Neural progenitor cell (in vitro differentiated cells): ENCODE data around the gene SUPT3H. TPM values are rescaled to one million over a fixed set of nuclear protein-coding genes. Genes with fewer than 3 reads are reported as not detected.

Source experiments
- DNase-seq: peaks from one replicate; pipeline ENCODE4 v3.0.0-alpha.2; 2016; ENCODE audit warnings: low spot score
- H2AFZ ChIP-seq: fragments of 200-600 bp; sonication (generic); replicated peaks from 2 replicates; pipeline ENCODE4 v1.6.1; 2016; ENCODE audit warnings: antibody characterized with exemption
- H3F3A ChIP-seq: fragments of 200-600 bp; sonication (generic); 2 replicates; pipeline ENCODE4 v1.6.1; 2016; ENCODE audit warnings: antibody characterized with exemption, low read depth
- H3K27ac ChIP-seq: fragments of 200-600 bp; sonication (generic); 2 replicates; pipeline ENCODE4 v1.5.1; 2016; ENCODE audit warnings: mild to moderate bottlenecking
- H3K27me3 ChIP-seq: fragments of 200-600 bp; sonication (generic); 2 replicates; pipeline ENCODE4 v1.6.1; 2016; ENCODE audit warnings: mild to moderate bottlenecking, moderate library complexity
- H3K36me3 ChIP-seq: fragments of 200-600 bp; sonication (generic); 2 replicates; pipeline ENCODE4 v1.5.1; 2016
- H3K4me1 ChIP-seq: fragments of 200-600 bp; sonication (generic); 2 replicates; pipeline ENCODE4 v1.6.1; 2016; ENCODE audit warnings: mixed run types
- H3K4me2 ChIP-seq: fragments of 200-600 bp; sonication (generic); 2 replicates; pipeline ENCODE4 v1.6.1; 2016
- H3K4me3 ChIP-seq: fragments of 200-600 bp; sonication (generic); 2 replicates; pipeline ENCODE4 v1.5.1; 2016
- H3K79me2 ChIP-seq: fragments of 200-600 bp; sonication (generic); 2 replicates; pipeline ENCODE4 v1.6.1; 2016; ENCODE audit warnings: low read depth
- H3K9ac ChIP-seq: fragments of 200-600 bp; sonication (generic); 2 replicates; pipeline ENCODE4 v1.6.1; 2016
- H3K9me3 ChIP-seq: fragments of 200-600 bp; sonication (generic); 2 replicates; pipeline ENCODE4 v1.5.1; 2016; ENCODE audit warnings: low read depth
- H4K20me1 ChIP-seq: fragments of 200-600 bp; sonication (generic); 2 replicates; pipeline ENCODE4 v1.6.1; 2016; ENCODE audit warnings: low read depth
- H3K27ac Mint-ChIP-seq: 3 replicates; pipeline ENCODE4 v1.8.0; 2021; ENCODE audit warnings: mixed read lengths
- H3K27me3 Mint-ChIP-seq: 2 replicates; pipeline ENCODE4 v1.8.0; 2022; ENCODE audit warnings: low read depth, mild to moderate bottlenecking, inconsistent platforms, moderate library complexity, mixed read lengths; ENCODE audit not compliant: insufficient read depth
- H3K36me3 Mint-ChIP-seq: 3 replicates; pipeline ENCODE4 v1.8.0; 2021; ENCODE audit warnings: mixed read lengths
- H3K4me1 Mint-ChIP-seq: 3 replicates; pipeline ENCODE4 v1.8.0; 2021; ENCODE audit warnings: mixed read lengths
- H3K4me3 Mint-ChIP-seq: 3 replicates; pipeline ENCODE4 v1.8.0; 2021; ENCODE audit warnings: mild to moderate bottlenecking, moderate library complexity, mixed read lengths
- H3K9me3 Mint-ChIP-seq: 3 replicates; pipeline ENCODE4 v1.8.0; 2020; ENCODE audit warnings: mixed read lengths
- CTCF ChIP-seq: fragments of 200-600 bp; sonication (generic); IDR thresholded peaks from 2 replicates; pipeline ENCODE4 v1.5.1; 2017; ENCODE audit warnings: antibody characterized with exemption, mild to moderate bottlenecking
- EZH2 ChIP-seq: fragments of 200-600 bp; sonication (generic); IDR thresholded peaks from 2 replicates; pipeline ENCODE4 v1.6.1; 2017; ENCODE audit warnings: antibody characterized with exemption, mild to moderate bottlenecking, moderate library complexity
- EZH2phosphoT487 ChIP-seq: fragments of 200-600 bp; sonication (generic); IDR thresholded peaks from 2 replicates; pipeline ENCODE4 v1.6.1; 2017; ENCODE audit warnings: antibody characterized with exemption
- total RNA-seq: library from RNA; depleted of rRNA; stranded (reverse); fragments of >200 nt; gene quantifications from 2 replicates; pipeline ENCODE4 v1.2.3, GENCODE V29; 2015; ENCODE audit warnings: low replicate concordance

Gene SUPT3H
- total RNA-seq, 1 donor from 2014 or later: 16.3 TPM

DNA sequence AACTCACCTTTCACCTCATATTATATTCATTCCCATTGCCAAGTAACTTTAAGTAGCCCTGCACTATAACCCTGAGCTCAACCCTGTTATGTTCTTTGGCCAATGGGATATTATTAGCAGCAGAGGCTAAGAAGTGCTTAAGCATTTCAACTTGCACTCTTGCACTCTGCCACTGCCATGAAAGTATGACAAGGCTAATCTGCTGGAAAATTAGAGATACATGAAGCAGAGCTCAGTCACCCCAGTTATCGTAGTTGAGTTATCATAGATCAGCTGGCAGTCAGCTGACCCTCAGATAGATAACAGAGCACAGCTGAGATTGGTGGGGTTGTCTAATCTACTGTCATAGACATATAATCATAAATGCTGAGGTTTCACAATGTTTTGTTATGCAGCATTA, 259.0 kb downstream of the SUPT3H start:
- H3K4me1 Mint-ChIP-seq: no peaks in the 10 kb centered on the region

DNA sequence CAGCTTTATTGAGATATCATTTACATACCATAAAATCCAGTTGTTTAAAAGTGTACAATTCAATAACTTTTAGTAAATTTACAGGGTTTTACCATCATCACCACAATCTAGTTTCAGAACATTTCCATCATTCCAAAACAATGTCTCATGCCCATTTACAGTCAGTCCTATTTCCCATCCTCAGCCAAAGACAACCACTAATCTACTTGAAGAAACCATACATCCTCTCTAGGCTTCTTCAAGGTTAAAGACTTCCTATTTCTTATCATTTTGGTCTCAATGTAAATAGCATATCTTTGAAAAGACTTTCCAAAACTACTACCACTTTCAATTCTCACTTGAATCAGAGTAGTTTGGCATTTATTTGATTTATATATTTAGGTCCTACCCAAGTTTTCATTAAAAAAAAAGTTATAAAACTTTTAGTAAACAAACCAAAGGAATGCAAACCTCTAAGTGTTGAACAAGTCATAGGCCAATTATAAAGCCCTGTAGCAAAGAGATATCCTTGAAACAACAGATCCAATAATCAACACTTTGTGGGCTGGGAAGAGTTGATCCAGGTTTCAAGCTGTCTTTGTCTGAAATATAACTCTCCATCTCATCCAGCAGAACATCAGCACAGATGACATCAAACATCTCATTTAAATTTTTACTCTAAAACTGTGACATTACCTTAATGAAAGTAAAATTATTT, 260.9 kb downstream of the SUPT3H start:
- H3K79me2 ChIP-seq: no peaks in the 10 kb centered on the region
- H3K9me3 ChIP-seq: no peaks in the 10 kb centered on the region
- H3F3A ChIP-seq: no peaks in the 10 kb centered on the region
- TF ChIP-seq EZH2 (no peak), EZH2phosphoT487 (no peak), CTCF (no peak)
- no peak overlapping the region for H3K4me2 ChIP-seq
- H3K4me3 ChIP-seq: no peak overlapping the region
- Mint-ChIP-seq H3K4me3 (no peak overlapping the region), H3K27ac (no peak overlapping the region), H3K27me3 (no peaks in the 10 kb centered on the region), H3K36me3 (no peaks in the 10 kb centered on the region), H3K4me1 (no peaks in the 10 kb centered on the region), H3K9me3 (no peaks in the 10 kb centered on the region)
- H3K27me3 ChIP-seq: no peaks in the 10 kb centered on the region
- H3K36me3 ChIP-seq: no peaks in the 10 kb centered on the region
- peaks cover 5% of the 10 kb centered on the region for H3K4me1 ChIP-seq
- no peak overlapping the region for H3K9ac ChIP-seq
- no peak for DNase-seq
- no peak overlapping the region for H3K27ac ChIP-seq
- no peak overlapping the region for H2AFZ ChIP-seq
- no peaks in the 10 kb centered on the region for H4K20me1 ChIP-seq

More for the DNA sequence above, 259.0 kb downstream of the SUPT3H start:
- Histone ChIP-seq H2AFZ (no peak overlapping the region), H3K4me2 (no peak overlapping the region), H3K36me3 (no peaks in the 10 kb centered on the region), H3K27me3 (no peaks in the 10 kb centered on the region), H3F3A (no peaks in the 10 kb centered on the region), H3K9me3 (no peaks in the 10 kb centered on the region), H3K4me1 (no peaks in the 10 kb centered on the region), H4K20me1 (no peaks in the 10 kb centered on the region), H3K79me2 (no peaks in the 10 kb centered on the region), H3K27ac (no peak overlapping the region), H3K9ac (no peak overlapping the region), H3K4me3 (no peak overlapping the region)
- Mint-ChIP-seq H3K4me3 (no peak overlapping the region), H3K27me3 (no peaks in the 10 kb centered on the region), H3K36me3 (no peaks in the 10 kb centered on the region), H3K27ac (no peak overlapping the region), H3K9me3 (no peaks in the 10 kb centered on the region)
- TF ChIP-seq EZH2: no peak
- TF ChIP-seq CTCF: no peak
- no peak for TF ChIP-seq EZH2phosphoT487
- no peak for DNase-seq

DNA sequence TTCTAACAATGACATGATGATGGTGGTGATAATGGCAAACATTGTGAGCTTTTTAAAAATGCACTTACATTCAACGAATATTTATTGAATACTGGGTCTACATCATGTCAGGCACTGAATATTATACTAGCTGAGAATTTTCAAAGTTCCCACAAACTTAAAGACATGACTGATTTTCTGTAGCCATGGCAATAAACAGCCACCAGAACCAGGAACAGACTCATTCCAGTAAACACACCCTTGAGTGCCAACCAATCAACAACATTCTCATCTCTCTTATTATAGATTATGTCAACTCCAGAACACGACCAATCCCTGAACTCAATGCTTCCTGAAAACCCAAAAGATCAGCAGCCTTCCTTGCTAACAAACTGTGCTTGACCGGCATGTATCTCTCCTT, 262.0 kb downstream of the SUPT3H start:
- H3K36me3 Mint-ChIP-seq: no peaks in the 10 kb centered on the region
- H3K4me1 Mint-ChIP-seq: no peaks in the 10 kb centered on the region
- H3F3A ChIP-seq: no peaks in the 10 kb centered on the region
- no peaks in the 10 kb centered on the region for H3K9me3 Mint-ChIP-seq
- H3K4me3 ChIP-seq: no peak overlapping the region
- H3K27ac Mint-ChIP-seq: no peak overlapping the region
- DNase-seq: no peak
- TF ChIP-seq CTCF (no peak), EZH2phosphoT487 (no peak), EZH2 (no peak)
- H3K9ac ChIP-seq: no peak overlapping the region
- H3K27me3 ChIP-seq: no peaks in the 10 kb centered on the region
- H4K20me1 ChIP-seq: no peaks in the 10 kb centered on the region
- H3K4me3 Mint-ChIP-seq: no peak overlapping the region
- no peak overlapping the region for H2AFZ ChIP-seq
- no peaks in the 10 kb centered on the region for H3K9me3 ChIP-seq
- no peaks in the 10 kb centered on the region for H3K79me2 ChIP-seq
- no peaks in the 10 kb centered on the region for H3K36me3 ChIP-seq
- H3K27me3 Mint-ChIP-seq: no peaks in the 10 kb centered on the region
- peaks cover 5% of the 10 kb centered on the region for H3K4me1 ChIP-seq
- no peak overlapping the region for H3K27ac ChIP-seq
- no peak overlapping the region for H3K4me2 ChIP-seq
